NCI-H345 treated with DMSO at 0.1 percent for 48 hours (cell line): ENCODE data around the gene ACTN3.
"Not testable (repeated sequence)": the region's sequence is repeated elsewhere in the genome, so short reads cannot be mapped to it uniquely, and the experiment has no call there.

ENCODE experiments used
- DNase-seq: peaks from one replicate; lab custom pipeline; 2025; ENCODE audit not compliant: unreplicated experiment; lab: John Stamatoyannopoulos, UW

Gene ACTN3

GRCh38 chr11:66544952-66545351 lies 1.8 kb upstream of the ACTN3 start:
- DNase-seq = not testable (repeated sequence)

GRCh38 chr11:66545701-66546367 lies 869 bp upstream of the ACTN3 start, which contains the start of gene ZDHHC24:
Gene ZDHHC24, minus strand, starts transcription at chr11:66546048. Its CDS starts 45 bp downstream, at chr11:66546003.
- peak; percentile 76 for DNase-seq

- DNase-seq = no peak
Measured at GRCh38 chr11:66546966-66547661, 411 bp downstream of the ACTN3 start.

GRCh38 chr11:66547662-66548009 lies 933 bp downstream of the ACTN3 start:
- DNase-seq = no peak

- DNase-seq = no peak
Measured at GRCh38 chr11:66548041-66548440, 1.3 kb downstream of the ACTN3 start.

GRCh38 chr11:66548774-66549630 lies 2.3 kb downstream of the ACTN3 start:
- no peak for DNase-seq

GRCh38 chr11:66549696-66550095 lies 3.0 kb downstream of the ACTN3 start:
- DNase-seq = no peak

- no peak for DNase-seq
Measured at GRCh38 chr11:66550887-66551286, 4.2 kb downstream of the ACTN3 start.

- DNase-seq = no peak
Measured at GRCh38 chr11:66554602-66555001, 7.9 kb downstream of the ACTN3 start.

- no peak for DNase-seq
Measured at GRCh38 chr11:66555416-66555815, 8.7 kb downstream of the ACTN3 start.

- DNase-seq = peak; percentile 9
Measured at GRCh38 chr11:66556086-66556485, 9.4 kb downstream of the ACTN3 start.

GRCh38 chr11:66557733-66558326 lies 11.1 kb downstream of the ACTN3 start:
- DNase-seq = no peak

GRCh38 chr11:66559142-66559865 lies 12.6 kb downstream of the ACTN3 start:
- DNase-seq = no peak

GRCh38 chr11:66559866-66560676 lies 13.4 kb downstream of the ACTN3 start:
- DNase-seq = no peak

GRCh38 chr11:66561178-66561974 lies 14.7 kb downstream of the ACTN3 start:
- DNase-seq = no peak

- no peak for DNase-seq
Measured at GRCh38 chr11:66561975-66562248, 15.2 kb downstream of the ACTN3 start.

GRCh38 chr11:66562275-66562674 lies 15.6 kb downstream of the ACTN3 start:
- DNase-seq = no peak

GRCh38 chr11:66562907-66563583 lies 16.3 kb downstream of the ACTN3 start:
- no peak for DNase-seq

- no peak for DNase-seq
Measured at GRCh38 chr11:66563832-66564231, 17.1 kb downstream of the ACTN3 start.
